GM23248 (cell line): ENCODE data around the gene KRT15. TPM values are rescaled to one million over a fixed set of nuclear protein-coding genes. Genes with fewer than 3 reads are reported as not detected.

Experiments used
- DNase-seq: peaks from one replicate; pipeline ENCODE4 v3.0.0-alpha.2; 2015
- H2AFZ ChIP-seq: fragments of 200-600 bp; sonication (generic); 2 replicates; pipeline ENCODE4 v1.6.1; 2016; ENCODE audit warnings: antibody characterized with exemption
- H3F3A ChIP-seq: fragments of 200-600 bp; sonication (generic); 2 replicates; pipeline ENCODE4 v1.6.1; 2016; ENCODE audit warnings: mild to moderate bottlenecking, antibody characterized with exemption, mixed run types; ENCODE audit not compliant: insufficient read depth
- H3K27ac ChIP-seq: fragments of 200-600 bp; sonication (generic); 2 replicates; pipeline ENCODE4 v1.5.1; 2016; ENCODE audit warnings: mild to moderate bottlenecking
- H3K27me3 ChIP-seq: fragments of 200-600 bp; sonication (generic); replicated peaks from 2 replicates; pipeline ENCODE4 v1.6.1; 2016; ENCODE audit warnings: mild to moderate bottlenecking; ENCODE audit not compliant: insufficient read depth
- H3K36me3 ChIP-seq: fragments of 200-600 bp; sonication (generic); 2 replicates; pipeline ENCODE4 v1.6.1; 2016; ENCODE audit warnings: low read depth, mild to moderate bottlenecking
- H3K4me1 ChIP-seq: fragments of 200-600 bp; sonication (generic); 2 replicates; pipeline ENCODE4 v1.6.1; 2016; ENCODE audit warnings: mild to moderate bottlenecking; ENCODE audit not compliant: insufficient read depth
- H3K4me2 ChIP-seq: fragments of 200-600 bp; sonication (generic); one replicate; pipeline ENCODE4 v1.6.1; 2016; ENCODE audit warnings: mild to moderate bottlenecking; ENCODE audit not compliant: unreplicated experiment
- H3K4me3 ChIP-seq: fragments of 200-600 bp; sonication (generic); 2 replicates; pipeline ENCODE4 v1.5.1; 2016; ENCODE audit warnings: mild to moderate bottlenecking
- H3K79me2 ChIP-seq: fragments of 200-600 bp; sonication (generic); 2 replicates; pipeline ENCODE4 v1.6.1; 2016; ENCODE audit warnings: mild to moderate bottlenecking; ENCODE audit not compliant: insufficient read depth
- H3K9ac ChIP-seq: fragments of 200-600 bp; sonication (generic); 2 replicates; pipeline ENCODE4 v1.6.1; 2016; ENCODE audit warnings: mild to moderate bottlenecking
- H3K9me2 ChIP-seq: fragments of 200-600 bp; sonication (generic); 2 replicates; pipeline ENCODE4 v1.6.1; 2016; ENCODE audit warnings: mixed run types, mild to moderate bottlenecking, moderate library complexity; ENCODE audit not compliant: insufficient read depth
- H3K9me3 ChIP-seq: fragments of 200-600 bp; sonication (generic); one replicate; pipeline ENCODE4 v1.6.1; 2017; ENCODE audit warnings: low read depth
- H4K20me1 ChIP-seq: fragments of 200-600 bp; sonication (generic); 2 replicates; pipeline ENCODE4 v1.6.0; 2016; ENCODE audit not compliant: insufficient read depth
- EZH2 ChIP-seq: fragments of 200-600 bp; sonication (generic); IDR thresholded peaks from 2 replicates; pipeline ENCODE4 v1.6.1; 2018; ENCODE audit warnings: antibody characterized with exemption, mild to moderate bottlenecking; ENCODE audit not compliant: insufficient read depth, poor library complexity, severe bottlenecking
- EZH2phosphoT487 ChIP-seq: fragments of 200-600 bp; sonication (generic); IDR thresholded peaks from 2 replicates; pipeline ENCODE4 v1.6.1; 2018; ENCODE audit warnings: antibody characterized with exemption, moderate library complexity, mild to moderate bottlenecking, low read depth; ENCODE audit not compliant: insufficient read depth
- WGBS, 2 experiments: methylation state at CpG; one replicate each; pipeline ENCODE4 v1.1.6; 2015 to 2017; ENCODE audit warnings: low lambda C conversion rate in 2 of 2, low coverage in 1 of 2; ENCODE audit errors: missing lambda C conversion rate in 2 of 2; 5-methylcytosine and 5-hydroxymethylcytosine counted together
- in situ Hi-C: fragments of 300-500 bp; cut with MboI; formaldehyde crosslinking; loops from 2 replicates; pipeline ENCODE4 v1.15.0; 2020
- polyA plus RNA-seq: library from polyadenylated mRNA; unstranded; fragments of >200 nt; fragmentation: Nextera tagmentation; extraction: Ambion mirVana; gene quantifications from 2 replicates; pipeline ENCODE4 v1.2.1, GENCODE V29; 2016
- total RNA-seq: library from RNA; depleted of rRNA; stranded (reverse); fragments of >200 nt; shearing (Covaris generic); gene quantifications from 2 replicates; pipeline ENCODE4 v1.2.3, GENCODE V29; 2014

KRT15 gene
- total and polyA plus RNA-seq, 2 experiments from 2014 or later, result 0.65 to 2.3 TPM

GRCh38 chr17:41561554-41561953, 42.9 kb upstream of the KRT15 start:
- no peak for DNase-seq
- H3K36me3 ChIP-seq, result no peaks in the 10 kb centered on the region
- no peak for TF ChIP-seq EZH2phosphoT487
- no peak for TF ChIP-seq EZH2
- no peak overlapping the region for H2AFZ ChIP-seq
- no peak overlapping the region for H3K9ac ChIP-seq
- H3K4me2 ChIP-seq, result no peak overlapping the region
- H3K27ac ChIP-seq, result no peak overlapping the region
- 0 out of 2 replicates have a peak, but pooled peaks cover 8% of the 10 kb centered on the region for H3K4me1 ChIP-seq
- H3K79me2 ChIP-seq, result no peaks in the 10 kb centered on the region
- H3K4me3 ChIP-seq, result no peak overlapping the region
- 65 to 69% methylated on average over 6 of the region's 6 CpGs for WGBS, 2 experiments
- no peaks in the 10 kb centered on the region for H3K9me2 ChIP-seq
- H3K27me3 ChIP-seq, result peaks cover 43% of the 10 kb centered on the region
- H3K9me3 ChIP-seq, result no peaks in the 10 kb centered on the region
- in situ Hi-C loops, result no loop called here
- H4K20me1 ChIP-seq, result no peaks in the 10 kb centered on the region
- no peaks in the 10 kb centered on the region; the same call in 1 of the 2 replicates for H3F3A ChIP-seq

- H3F3A ChIP-seq, result peaks cover 3% of the 10 kb centered on the region; the same call in 1 of the 2 replicates
- H3K4me1 ChIP-seq, result 0 out of 2 replicates have a peak, but pooled peaks cover 8% of the 10 kb centered on the region
- H3K9me2 ChIP-seq, result no peaks in the 10 kb centered on the region
- no peak overlapping the region for H3K9ac ChIP-seq
- no peaks in the 10 kb centered on the region for H4K20me1 ChIP-seq
- no peak overlapping the region for H3K4me3 ChIP-seq
- H3K36me3 ChIP-seq, result no peaks in the 10 kb centered on the region
- 84 to 92% methylated on average over 2 of the region's 2 CpGs for WGBS, 2 experiments
- H3K79me2 ChIP-seq, result no peaks in the 10 kb centered on the region
- in situ Hi-C loops, result no loop called here
- H3K27ac ChIP-seq, result no peak overlapping the region
- H3K4me2 ChIP-seq, result no peak overlapping the region
- H3K27me3 ChIP-seq, result peaks cover 30% of the 10 kb centered on the region
- H2AFZ ChIP-seq, result no peak overlapping the region
- DNase-seq, result peak; percentile 44
- no peak for TF ChIP-seq EZH2
- TF ChIP-seq EZH2phosphoT487, result no peak
- no peaks in the 10 kb centered on the region for H3K9me3 ChIP-seq
Measured at GRCh38 chr17:41559548-41559947, 40.9 kb upstream of the KRT15 start.

GRCh38 chr17:41556931-41557330, 38.2 kb upstream of the KRT15 start:
- Histone ChIP-seq H3K27me3 (peaks cover 4% of the 10 kb centered on the region), H3K36me3 (no peaks in the 10 kb centered on the region)

GRCh38 chr17:41556306-41556705, 37.6 kb upstream of the KRT15 start:
- H3K9me3 ChIP-seq, result no peaks in the 10 kb centered on the region
- H3K9me2 ChIP-seq, result no peaks in the 10 kb centered on the region
- TF ChIP-seq EZH2 (no peak), EZH2phosphoT487 (no peak)
- no peaks in the 10 kb centered on the region for H3K27me3 ChIP-seq
- in situ Hi-C loops, result no loop called here
- no peaks in the 10 kb centered on the region for H3K36me3 ChIP-seq
- H3K79me2 ChIP-seq, result no peaks in the 10 kb centered on the region
- H3K27ac ChIP-seq, result no peak overlapping the region
- H4K20me1 ChIP-seq, result no peaks in the 10 kb centered on the region
- no peak for DNase-seq
- peaks cover 3% of the 10 kb centered on the region; the same call in 1 of the 2 replicates for H3F3A ChIP-seq
- no peak overlapping the region for H3K9ac ChIP-seq
- 49 to 56% methylated on average over 5 of the region's 5 CpGs for WGBS, 2 experiments
- no peak overlapping the region for H3K4me2 ChIP-seq
- no peak overlapping the region for H3K4me3 ChIP-seq
- 0 out of 2 replicates have a peak, but pooled peaks cover 8% of the 10 kb centered on the region for H3K4me1 ChIP-seq
- H2AFZ ChIP-seq, result no peak overlapping the region

More at GRCh38 chr17:41556931-41557330, 38.2 kb upstream of the KRT15 start:
- Histone ChIP-seq H3K9me2 (no peaks in the 10 kb centered on the region), H3K9me3 (no peaks in the 10 kb centered on the region), H3K79me2 (no peaks in the 10 kb centered on the region), H3K27ac (no peak overlapping the region), H3K4me2 (no peak overlapping the region), H3F3A (peaks cover 3% of the 10 kb centered on the region; the same call in 1 of the 2 replicates), H3K9ac (no peak overlapping the region), H3K4me1 (0 out of 2 replicates have a peak, but pooled peaks cover 8% of the 10 kb centered on the region), H4K20me1 (no peaks in the 10 kb centered on the region), H2AFZ (no peak overlapping the region), H3K4me3 (no peak overlapping the region)
- TF ChIP-seq EZH2phosphoT487, result no peak
- no peak for TF ChIP-seq EZH2
- DNase-seq, result no peak
- 68 to 76% methylated on average over 9 of the region's 9 CpGs for WGBS, 2 experiments
- in situ Hi-C loops, result no loop called here
